ES-I3 (cell line): ENCODE results near the gene TP63.

Experiments used
- H3K36me3 ChIP-seq: 2 replicates; pipeline ENCODE4 v1.6.1; 2013; ENCODE audit warnings: mild to moderate bottlenecking, low read length, control low read depth, moderate library complexity; ENCODE audit not compliant: insufficient read depth
- H3K4me1 ChIP-seq: 2 replicates; pipeline ENCODE4 v1.6.1; 2013; ENCODE audit warnings: mild to moderate bottlenecking, control low read depth, low read length; ENCODE audit not compliant: insufficient read depth
- H3K9ac ChIP-seq: 2 replicates; pipeline ENCODE4 v1.6.1; 2013; ENCODE audit warnings: low read depth, mild to moderate bottlenecking, low read length, moderate library complexity
- H3K9me3 ChIP-seq: 2 replicates; pipeline ENCODE4 v1.6.1; 2013; ENCODE audit warnings: mild to moderate bottlenecking, low read length, moderate library complexity; ENCODE audit not compliant: control insufficient read depth, insufficient read depth

The TP63 gene

GRCh38 chr3:189710620-189711402 is 79.6 kb downstream of the TP63 start:
- no peak overlapping the region for H3K9ac ChIP-seq
- peaks cover 13% of the 10 kb centered on the region; the same call in 1 of the 2 replicates for H3K4me1 ChIP-seq
- H3K36me3 ChIP-seq = no peaks in the 10 kb centered on the region
- no peaks in the 10 kb centered on the region for H3K9me3 ChIP-seq

GRCh38 chr3:189712906-189713483 is 81.8 kb downstream of the TP63 start:
- peaks cover 13% of the 10 kb centered on the region; the same call in 1 of the 2 replicates for H3K4me1 ChIP-seq
- no peaks in the 10 kb centered on the region for H3K9me3 ChIP-seq
- no peaks in the 10 kb centered on the region for H3K36me3 ChIP-seq
- H3K9ac ChIP-seq = no peak overlapping the region

GRCh38 chr3:189714991-189715961 is 84.1 kb downstream of the TP63 start:
- Histone ChIP-seq H3K9ac (no peak overlapping the region), H3K9me3 (no peaks in the 10 kb centered on the region)

GRCh38 chr3:189718215-189718614 is 87.0 kb downstream of the TP63 start:
- Histone ChIP-seq H3K9ac (no peak overlapping the region), H3K9me3 (no peaks in the 10 kb centered on the region), H3K36me3 (no peaks in the 10 kb centered on the region), H3K4me1 (no peaks in the 10 kb centered on the region)

More at GRCh38 chr3:189714991-189715961, 84.1 kb downstream of the TP63 start:
- Histone ChIP-seq H3K4me1 (peaks cover 10% of the 10 kb centered on the region; the same call in 1 of the 2 replicates), H3K36me3 (no peaks in the 10 kb centered on the region)

- Histone ChIP-seq H3K9me3 (no peaks in the 10 kb centered on the region), H3K36me3 (no peaks in the 10 kb centered on the region), H3K9ac (no peak overlapping the region), H3K4me1 (no peaks in the 10 kb centered on the region)
These were observed 89.7 kb downstream of the TP63 start for GRCh38 chr3:189720736-189721417.

- no peak overlapping the region for H3K9ac ChIP-seq
- no peaks in the 10 kb centered on the region for H3K36me3 ChIP-seq
- no peaks in the 10 kb centered on the region for H3K9me3 ChIP-seq
- no peaks in the 10 kb centered on the region for H3K4me1 ChIP-seq
These were observed 90.9 kb downstream of the TP63 start for GRCh38 chr3:189721873-189722665.

GRCh38 chr3:189724356-189724755 is 93.2 kb downstream of the TP63 start:
- Histone ChIP-seq H3K36me3 (no peaks in the 10 kb centered on the region), H3K9me3 (no peaks in the 10 kb centered on the region), H3K9ac (no peak overlapping the region), H3K4me1 (no peaks in the 10 kb centered on the region)

GRCh38 chr3:189726277-189726676 is 95.1 kb downstream of the TP63 start:
- Histone ChIP-seq H3K9me3 (no peaks in the 10 kb centered on the region), H3K36me3 (no peaks in the 10 kb centered on the region), H3K4me1 (no peaks in the 10 kb centered on the region), H3K9ac (no peak overlapping the region)

- Histone ChIP-seq H3K9ac (no peak overlapping the region), H3K9me3 (no peaks in the 10 kb centered on the region), H3K4me1 (no peaks in the 10 kb centered on the region), H3K36me3 (no peaks in the 10 kb centered on the region)
These were observed 96.0 kb downstream of the TP63 start for GRCh38 chr3:189727158-189727557.

- no peaks in the 10 kb centered on the region for H3K36me3 ChIP-seq
- no peaks in the 10 kb centered on the region for H3K9me3 ChIP-seq
- no peaks in the 10 kb centered on the region for H3K4me1 ChIP-seq
- H3K9ac ChIP-seq = no peak overlapping the region
These were observed 96.7 kb downstream of the TP63 start for GRCh38 chr3:189727898-189728297.

GRCh38 chr3:189728915-189729314 is 97.7 kb downstream of the TP63 start:
- no peaks in the 10 kb centered on the region for H3K36me3 ChIP-seq
- H3K4me1 ChIP-seq = no peaks in the 10 kb centered on the region
- H3K9me3 ChIP-seq = no peaks in the 10 kb centered on the region
- no peak overlapping the region for H3K9ac ChIP-seq

- Histone ChIP-seq H3K9ac (no peak overlapping the region), H3K4me1 (no peaks in the 10 kb centered on the region), H3K36me3 (no peaks in the 10 kb centered on the region), H3K9me3 (no peaks in the 10 kb centered on the region)
These were observed 102.9 kb downstream of the TP63 start for GRCh38 chr3:189734061-189734460.

GRCh38 chr3:189735913-189736312 is 104.7 kb downstream of the TP63 start:
- H3K36me3 ChIP-seq = no peaks in the 10 kb centered on the region
- H3K9me3 ChIP-seq = no peaks in the 10 kb centered on the region
- no peaks in the 10 kb centered on the region for H3K4me1 ChIP-seq
- H3K9ac ChIP-seq = no peak overlapping the region
